CD4-positive, alpha-beta memory T cell (primary cell): Measurements from ENCODE around the gene PIK3R2. TPM values are rescaled to one million over a fixed set of nuclear protein-coding genes. Genes with fewer than 3 reads are reported as not detected.

Experiments used
- CTCF ChIA-PET: fragments of 350-600 bp; sonication (Branson Sonifier 250); formaldehyde crosslinking; loops from one replicate; lab custom pipeline; 2021; ENCODE audit warnings: inconsistent platforms; ENCODE audit not compliant: partially characterized antibody; lab: Charles Lee
- POLR2A ChIA-PET: fragments of 350-600 bp; sonication (Branson Sonifier 250); formaldehyde crosslinking; loops from one replicate; lab custom pipeline; 2021; ENCODE audit not compliant: partially characterized antibody; lab: Charles Lee
- DNase-seq, 5 donors: peaks; one replicate each; pipeline versions ENCODE4 v3.0.0 to v3.0.0-alpha.2; 2020 to 2022; ENCODE audit warnings: mixed read lengths in 1 of 5
- H3K27ac ChIP-seq: one replicate; pipeline ENCODE4 v1.7.0; 2013; ENCODE audit warnings: low read depth, low read length
- H3K27me3 ChIP-seq: 2 replicates; pipeline ENCODE4 v1.7.0; 2013; ENCODE audit warnings: mild to moderate bottlenecking, low read length, moderate library complexity; ENCODE audit not compliant: insufficient read depth
- H3K36me3 ChIP-seq: 2 replicates; pipeline ENCODE4 v1.7.0; 2013; ENCODE audit warnings: mild to moderate bottlenecking, low read length, moderate library complexity; ENCODE audit not compliant: insufficient read depth
- H3K4me1 ChIP-seq: 2 replicates; pipeline ENCODE4 v1.7.0; 2013; ENCODE audit warnings: mild to moderate bottlenecking, low read length, moderate library complexity; ENCODE audit not compliant: insufficient read depth
- H3K4me3 ChIP-seq, 2 donors: one replicate each; pipeline ENCODE4 v1.7.0; 2013; ENCODE audit warnings: low read length in 2 of 2, mild to moderate bottlenecking in 1 of 2
- H3K9me3 ChIP-seq, 2 donors: one replicate each; pipeline ENCODE4 v1.7.0; 2013; ENCODE audit warnings: low read length in 2 of 2, control low read depth in 1 of 2; ENCODE audit not compliant: control insufficient read depth in 1 of 2
- H3K27ac Mint-ChIP-seq, 7 donors: one replicate each; pipeline ENCODE4 v1.8.0; 2020 to 2021; ENCODE audit warnings: mixed read lengths in 7 of 7, mild to moderate bottlenecking in 6 of 7, inconsistent platforms in 3 of 7, moderate library complexity in 3 of 7
- H3K27me3 Mint-ChIP-seq, 2 donors: one replicate each; pipeline ENCODE4 v1.8.0; 2020 to 2021; ENCODE audit warnings: mixed read lengths in 2 of 2
- H3K36me3 Mint-ChIP-seq, 2 donors: one replicate each; pipeline ENCODE4 v1.8.0; 2020 to 2021; ENCODE audit warnings: mixed read lengths in 2 of 2, inconsistent platforms in 1 of 2, mild to moderate bottlenecking in 1 of 2
- H3K4me1 Mint-ChIP-seq, 4 donors: one replicate each; pipeline ENCODE4 v1.8.0; 2020 to 2021; ENCODE audit warnings: mixed read lengths in 4 of 4, mild to moderate bottlenecking in 1 of 4
- H3K4me3 Mint-ChIP-seq, 8 donors: one replicate each; pipeline ENCODE4 v1.8.0; 2020 to 2021; ENCODE audit warnings: mixed read lengths in 8 of 8, mild to moderate bottlenecking in 7 of 8, moderate library complexity in 6 of 8, inconsistent platforms in 3 of 8
- H3K9me3 Mint-ChIP-seq, 8 donors: one replicate each; pipeline ENCODE4 v1.8.0; 2020 to 2021; ENCODE audit warnings: mixed read lengths in 8 of 8, mild to moderate bottlenecking in 5 of 8, inconsistent platforms in 3 of 8, moderate library complexity in 1 of 8
- intact Hi-C: fragments of 100-400 bp; cut with micrococcal nuclease; formaldehyde crosslinking; loops from one replicate; pipeline ENCODE4 v1.15.1; 2023
- polyA plus RNA-seq, 2 donors: library from polyadenylated mRNA; unstranded; fragments of 300-500 nt; fragmentation: Illumina TruSeq; gene quantifications; one replicate each; pipeline ENCODE4 v1.2.3, GENCODE V29; 2021
- total RNA-seq, 2 experiments: library from RNA; stranded (reverse); gene quantifications; one replicate each; pipeline ENCODE4 v1.2.3, GENCODE V29; 2021

The PIK3R2 gene
- total and polyA plus RNA-seq, 4 experiments from 2014 or later: 1.5 to 23.0 (median 12.4) TPM

DNA sequence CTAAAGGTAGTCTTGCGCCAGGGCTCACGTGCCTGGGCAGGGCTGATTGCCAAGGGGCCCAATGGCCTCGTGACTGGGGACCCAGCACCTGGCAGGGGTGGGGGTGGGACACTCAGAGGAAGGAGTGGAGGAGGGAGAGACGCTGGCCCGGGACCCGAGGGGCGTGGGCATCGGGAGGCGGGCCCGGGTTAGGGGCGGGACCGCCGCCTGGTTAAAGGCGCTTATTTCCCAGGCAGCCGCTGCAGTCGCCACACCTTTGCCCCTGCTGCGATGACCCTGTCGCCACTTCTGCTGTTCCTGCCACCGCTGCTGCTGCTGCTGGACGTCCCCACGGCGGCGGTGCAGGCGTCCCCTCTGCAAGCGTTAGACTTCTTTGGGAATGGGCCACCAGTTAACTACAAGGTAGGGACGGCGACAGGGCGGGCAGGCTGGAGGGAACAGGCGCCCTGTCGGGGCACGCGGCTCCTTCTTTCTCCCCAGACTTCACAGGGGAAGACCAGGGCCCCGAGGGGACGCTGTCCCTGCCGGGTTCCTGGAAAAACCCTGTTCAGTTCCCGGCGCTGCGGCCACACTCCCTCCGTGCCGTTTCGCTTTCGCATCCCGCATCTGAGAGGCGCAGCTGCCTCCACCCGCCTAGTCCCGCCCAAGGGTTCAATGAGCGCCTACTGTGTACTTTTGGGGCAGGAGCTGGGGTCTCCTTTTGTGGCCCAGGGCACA lies 20.8 kb downstream of the PIK3R2 start, which contains the start of gene IFI30:
Gene IFI30 (plus strand): TSS at position 242 of the 717 bp plus-strand sequence. CDS start 29 bp downstream, at position 271.
- Mint-ChIP-seq H3K4me3 (peak within 1 kb of the TSS; percentile 88 to 96 (median 91)), H3K9me3 (no peaks in the 10 kb centered on the region), H3K27me3 (no peaks in the 10 kb centered on the region), H3K27ac (peak within 1 kb of the TSS; percentile 64 to 93 (median 85)), H3K4me1 (peaks cover 3 to 20% (median 9%) of the 10 kb centered on the region in 4 donors), H3K36me3 (peaks cover 5 to 9% of the 10 kb centered on the region in 2 donors)
- H3K9me3 ChIP-seq: no peaks in the 10 kb centered on the region
- POLR2A ChIA-PET: interaction anchor here (0.6 to 1.6 kb wide), 9 partner anchors 10 to 463 kb away, joined by 3 to 10 read pairs (median 3); partner anchors contain the start of genes IL12RB1, JUND and MPV17L2
- intact Hi-C loops: loop anchor here (2.0 kb wide), 2 partner anchors 19 to 21 kb away; partner anchors contain the start of genes MPV17L2 and PIK3R2
- CTCF ChIA-PET: interaction anchor here (0.8 to 1.5 kb wide), 4 partner anchors 21 to 82 kb away, joined by 3 to 6 read pairs (median 4); partner anchors contain the start of gene PIK3R2
- peak within 1 kb of the TSS; percentile 62 for H3K27ac ChIP-seq
- H3K4me1 ChIP-seq: peaks cover 18% of the 10 kb centered on the region
- DNase-seq: peak; percentile 45 to 56 (median 51)
- H3K36me3 ChIP-seq: no peaks in the 10 kb centered on the region
- peak within 1 kb of the TSS; percentile 73 to 77 for H3K4me3 ChIP-seq
- no peaks in the 10 kb centered on the region for H3K27me3 ChIP-seq

DNA sequence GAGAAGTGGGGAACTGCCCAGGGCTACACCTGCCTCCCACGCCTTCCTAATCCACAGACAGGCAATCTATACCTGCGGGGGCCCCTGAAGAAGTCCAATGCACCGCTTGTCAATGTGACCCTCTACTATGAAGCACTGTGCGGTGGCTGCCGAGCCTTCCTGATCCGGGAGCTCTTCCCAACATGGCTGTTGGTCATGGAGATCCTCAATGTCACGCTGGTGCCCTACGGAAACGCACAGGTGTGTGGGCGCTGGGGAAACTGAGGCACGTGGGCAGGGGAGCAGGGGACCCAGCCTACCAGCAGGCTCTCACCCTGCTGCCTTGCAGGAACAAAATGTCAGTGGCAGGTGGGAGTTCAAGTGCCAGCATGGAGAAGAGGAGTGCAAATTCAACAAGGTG lies 22.0 kb downstream of the PIK3R2 start:
- peaks cover 3 to 20% (median 9%) of the 10 kb centered on the region in 4 donors for H3K4me1 Mint-ChIP-seq
- intact Hi-C loops: loop anchor here (2.0 kb wide), 1 partner anchor 22 kb away; the partner anchor contains the start of gene PIK3R2
- Histone ChIP-seq H3K27ac (no peak overlapping the region), H3K4me3 (no peak overlapping the region), H3K27me3 (no peaks in the 10 kb centered on the region), H3K36me3 (no peaks in the 10 kb centered on the region), H3K9me3 (no peaks in the 10 kb centered on the region), H3K4me1 (peaks cover 18% of the 10 kb centered on the region)
- POLR2A ChIA-PET: interaction anchor here (1.0 to 1.6 kb wide), 5 partner anchors 11 to 105 kb away, joined by 3 to 8 read pairs (median 4); partner anchors contain the start of gene IL12RB1
- H3K4me3 Mint-ChIP-seq: peak overlapping the region in 6 of 8 donors; percentile 10 to 93 (median 34)
- CTCF ChIA-PET: interaction anchor here (0.8 to 1.5 kb wide), 3 partner anchors 63 to 83 kb away, joined by 4 to 6 read pairs (median 4); no protein-coding TSS in a partner anchor
- no peaks in the 10 kb centered on the region for H3K9me3 Mint-ChIP-seq
- no peaks in the 10 kb centered on the region for H3K27me3 Mint-ChIP-seq
- H3K27ac Mint-ChIP-seq: peak overlapping the region in 1 of 7 donors; percentile 76
- H3K36me3 Mint-ChIP-seq: peaks cover 5 to 7% of the 10 kb centered on the region in 2 donors
- no peak for DNase-seq

DNA sequence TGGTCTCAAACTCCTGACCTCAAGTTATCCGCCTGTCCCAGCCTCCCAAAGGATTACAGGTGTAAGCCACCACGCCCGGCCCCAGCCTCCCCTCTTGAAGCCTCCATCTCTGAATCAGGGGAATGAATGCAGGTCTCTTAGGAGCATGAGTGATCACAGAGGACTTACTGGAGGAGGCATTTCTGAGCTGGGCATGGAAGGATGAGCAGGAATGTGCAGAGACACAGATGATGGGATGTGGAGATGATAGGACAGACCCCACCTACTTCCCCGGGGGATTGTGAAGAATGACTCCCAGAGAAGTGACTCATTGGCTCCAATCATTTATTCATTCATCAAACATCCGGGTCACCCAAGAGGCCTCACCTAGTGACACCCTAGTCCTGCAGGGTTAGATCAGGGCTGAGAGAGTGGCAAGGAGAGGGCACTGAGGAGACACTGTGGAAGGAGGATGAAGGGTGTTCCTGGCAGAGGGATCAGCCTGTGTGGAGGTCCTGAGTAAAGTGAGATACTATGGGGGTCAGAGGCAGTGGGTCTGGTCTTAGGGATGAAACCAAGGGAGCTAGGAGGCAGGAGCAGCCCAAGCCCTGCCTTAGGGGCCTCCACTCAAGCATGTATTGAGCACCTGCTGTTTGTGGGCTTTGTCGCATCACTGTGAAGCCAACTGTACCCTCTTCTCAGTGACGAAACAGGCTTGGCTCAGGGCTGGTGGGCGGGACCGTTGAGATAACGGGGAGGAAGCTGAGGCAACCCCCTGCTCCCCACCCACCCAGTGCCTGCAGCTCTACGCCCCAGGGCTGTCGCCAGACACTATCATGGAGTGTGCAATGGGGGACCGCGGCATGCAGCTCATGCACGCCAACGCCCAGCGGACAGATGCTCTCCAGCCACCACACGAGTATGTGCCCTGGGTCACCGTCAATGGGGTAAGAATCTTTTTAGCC lies 23.7 kb downstream of the PIK3R2 start:
- H3K27ac ChIP-seq: no peak overlapping the region
- H3K27ac Mint-ChIP-seq: no peak overlapping the region
- no peak for DNase-seq
- ChIA-PET POLR2A (interaction anchor here (0.6 kb wide), 1 partner anchor 72 kb away, joined by 3 read pairs; no protein-coding TSS in a partner anchor), CTCF (interaction anchor here (1.4 to 1.6 kb wide), 2 partner anchors 26 to 65 kb away, joined by 3 to 4 read pairs; no protein-coding TSS in a partner anchor)
- no peaks in the 10 kb centered on the region for H3K36me3 ChIP-seq
- H3K36me3 Mint-ChIP-seq: peaks cover 5 to 7% of the 10 kb centered on the region in 2 donors
- peak overlapping the region in 1 of 8 donors; percentile 33 for H3K4me3 Mint-ChIP-seq
- H3K9me3 Mint-ChIP-seq: no peaks in the 10 kb centered on the region
- no peaks in the 10 kb centered on the region for H3K27me3 ChIP-seq
- no peaks in the 10 kb centered on the region for H3K9me3 ChIP-seq
- H3K4me1 ChIP-seq: peaks cover 18% of the 10 kb centered on the region
- H3K4me1 Mint-ChIP-seq: peaks cover 3 to 20% (median 9%) of the 10 kb centered on the region in 4 donors
- intact Hi-C loops: no loop called here
- H3K27me3 Mint-ChIP-seq: no peaks in the 10 kb centered on the region
- H3K4me3 ChIP-seq: no peak overlapping the region

DNA sequence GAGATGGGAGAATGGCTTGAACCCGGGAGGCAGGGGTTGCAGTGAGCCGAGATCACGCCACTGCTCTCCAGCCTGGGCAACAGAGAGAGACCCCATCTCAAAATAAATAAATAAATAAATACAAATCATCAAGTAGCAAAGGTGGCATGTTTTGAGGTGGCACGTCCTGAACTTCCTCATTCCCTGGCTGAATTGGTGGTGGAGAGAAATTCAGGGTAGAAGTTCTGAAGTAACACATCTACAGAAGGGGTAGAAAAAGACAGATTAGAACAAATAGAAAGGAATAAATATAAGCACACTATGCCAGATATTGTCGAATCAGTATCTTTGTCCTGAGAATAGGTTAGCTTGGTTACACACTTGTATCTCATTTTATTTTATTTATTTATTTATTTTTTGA lies 27.0 kb downstream of the PIK3R2 start:
- H3K27me3 Mint-ChIP-seq: no peaks in the 10 kb centered on the region
- Histone ChIP-seq H3K36me3 (no peaks in the 10 kb centered on the region), H3K9me3 (no peaks in the 10 kb centered on the region), H3K4me3 (no peak overlapping the region), H3K27ac (no peak overlapping the region), H3K4me1 (peaks cover 4% of the 10 kb centered on the region), H3K27me3 (no peaks in the 10 kb centered on the region)
- H3K4me3 Mint-ChIP-seq: no peak overlapping the region
- no peaks in the 10 kb centered on the region for H3K9me3 Mint-ChIP-seq
- CTCF ChIA-PET: no interaction called here
- no peak overlapping the region for H3K27ac Mint-ChIP-seq
- peaks cover 0 to 5% of the 10 kb centered on the region in 2 donors for H3K36me3 Mint-ChIP-seq
- no peak for DNase-seq
- peaks cover 0 to 6% (median 1%) of the 10 kb centered on the region in 4 donors for H3K4me1 Mint-ChIP-seq
- intact Hi-C loops: no loop called here
- POLR2A ChIA-PET: no interaction called here

DNA sequence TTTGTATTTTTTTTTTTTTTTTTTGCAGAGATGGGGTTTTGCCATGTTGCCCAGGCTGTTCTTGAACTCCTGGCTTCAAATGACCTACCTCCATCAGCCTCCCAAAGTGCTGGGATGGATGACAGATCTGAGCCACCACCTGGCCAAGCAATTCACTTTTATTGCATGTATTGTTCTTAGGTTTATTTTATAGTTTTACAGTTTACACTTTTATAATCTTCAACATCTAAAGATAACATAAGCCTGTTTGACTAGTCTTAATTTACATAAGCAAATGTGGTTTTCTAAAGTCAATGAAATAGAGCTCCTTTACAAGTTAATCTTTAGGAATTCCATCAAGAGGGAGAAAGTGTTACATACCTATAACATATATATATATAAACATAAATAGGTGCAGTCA lies 30.6 kb downstream of the PIK3R2 start:
- no peaks in the 10 kb centered on the region for H3K27me3 Mint-ChIP-seq
- no peaks in the 10 kb centered on the region for H3K4me1 Mint-ChIP-seq
- DNase-seq: no peak
- H3K27ac Mint-ChIP-seq: no peak overlapping the region
- Histone ChIP-seq H3K27ac (no peak overlapping the region), H3K4me1 (no peaks in the 10 kb centered on the region), H3K27me3 (no peaks in the 10 kb centered on the region), H3K4me3 (no peak overlapping the region), H3K9me3 (no peaks in the 10 kb centered on the region), H3K36me3 (no peaks in the 10 kb centered on the region)
- no peaks in the 10 kb centered on the region for H3K36me3 Mint-ChIP-seq
- intact Hi-C loops: no loop called here
- H3K9me3 Mint-ChIP-seq: no peaks in the 10 kb centered on the region
- no peak overlapping the region for H3K4me3 Mint-ChIP-seq
- POLR2A ChIA-PET: no interaction called here
- CTCF ChIA-PET: interaction anchor here (0.6 to 1.5 kb wide), 5 partner anchors 8 to 95 kb away, joined by 3 to 5 read pairs (median 3); no protein-coding TSS in a partner anchor

DNA sequence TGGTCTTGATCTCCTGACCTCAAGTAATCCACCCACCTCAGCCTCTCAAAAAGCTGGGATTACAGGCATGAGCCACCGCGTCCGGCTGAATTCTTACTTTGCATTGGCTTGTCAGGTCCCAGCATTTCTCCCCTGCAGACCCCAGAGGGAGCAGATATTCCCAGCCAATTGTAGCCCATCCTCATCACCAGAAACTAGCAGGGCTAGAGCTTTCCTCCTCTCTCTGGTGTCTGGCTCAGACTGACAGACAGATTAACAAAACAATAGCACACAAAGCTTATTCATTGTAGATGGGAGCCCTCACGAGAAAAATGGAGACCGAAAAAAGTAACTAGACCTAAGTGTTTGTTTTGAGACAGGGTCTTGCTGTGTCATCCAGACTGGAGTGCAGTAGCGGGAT lies 32.6 kb downstream of the PIK3R2 start:
- ChIA-PET CTCF (interaction anchor here (0.6 to 1.5 kb wide), 4 partner anchors 66 to 225 kb away, joined by 3 to 4 read pairs (median 3); no protein-coding TSS in a partner anchor), POLR2A (interaction anchor here (1.8 kb wide), 1 partner anchor 19 kb away, joined by 5 read pairs; the partner anchor contains the start of gene RAB3A)
- H3K36me3 ChIP-seq: no peaks in the 10 kb centered on the region
- no peaks in the 10 kb centered on the region for H3K4me1 ChIP-seq
- H3K9me3 ChIP-seq: no peaks in the 10 kb centered on the region
- H3K4me3 Mint-ChIP-seq: no peak overlapping the region
- H3K9me3 Mint-ChIP-seq: no peaks in the 10 kb centered on the region
- no peaks in the 10 kb centered on the region for H3K4me1 Mint-ChIP-seq
- intact Hi-C loops: no loop called here
- no peaks in the 10 kb centered on the region for H3K27me3 Mint-ChIP-seq
- DNase-seq: no peak
- no peaks in the 10 kb centered on the region for H3K27me3 ChIP-seq
- H3K36me3 Mint-ChIP-seq: no peaks in the 10 kb centered on the region
- H3K27ac Mint-ChIP-seq: no peak overlapping the region
- H3K27ac ChIP-seq: no peak overlapping the region
- no peak overlapping the region for H3K4me3 ChIP-seq
